Suppressor macrophage treated with lipopolysaccharide for 4 hours (primary cell): ENCODE results near the gene DEFB116.
"Not testable (repeated sequence)": the region's sequence is repeated elsewhere in the genome, so short reads cannot be mapped to it uniquely, and the experiment has no call there.

Source experiments
- DNase-seq: peaks from one replicate; pipeline ENCODE4 v3.0.0-alpha.2; 2020

Gene DEFB116, protein sequence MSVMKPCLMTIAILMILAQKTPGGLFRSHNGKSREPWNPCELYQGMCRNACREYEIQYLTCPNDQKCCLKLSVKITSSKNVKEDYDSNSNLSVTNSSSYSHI

DNA sequence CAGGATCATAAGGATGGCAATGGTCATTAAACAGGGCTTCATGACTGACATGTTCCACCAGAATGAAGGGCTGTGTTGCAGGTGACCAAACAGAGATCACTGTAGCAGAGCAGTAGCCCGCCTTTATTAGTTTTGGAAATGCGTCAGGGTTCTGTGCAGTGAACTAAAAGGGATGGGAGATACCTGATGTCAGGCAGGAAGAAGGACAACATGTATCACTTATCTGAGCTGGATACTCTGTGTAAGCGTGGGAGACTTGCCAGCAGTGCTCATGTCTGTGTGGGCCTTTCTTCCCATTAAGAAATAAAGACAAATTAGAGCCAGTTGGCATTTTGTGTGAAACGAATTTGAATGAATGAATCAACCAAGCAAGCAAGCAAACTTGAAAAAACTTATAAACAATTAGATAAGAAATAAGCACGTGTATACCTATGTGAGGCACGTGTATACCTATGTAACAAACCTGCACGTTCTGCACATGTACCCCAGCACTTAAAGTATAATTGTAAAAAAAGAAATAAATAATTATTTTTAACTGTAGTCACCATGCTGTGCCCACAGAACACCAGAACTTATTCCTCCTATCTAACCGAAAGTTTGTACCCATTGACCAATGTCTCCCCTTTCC, at the start of gene DEFB116:
TSS of gene DEFB116 (minus strand) at position 51 of the 628 bp plus-strand sequence. CDS start at position 51, 0 bp downstream.
- DNase-seq: no peak

DNA sequence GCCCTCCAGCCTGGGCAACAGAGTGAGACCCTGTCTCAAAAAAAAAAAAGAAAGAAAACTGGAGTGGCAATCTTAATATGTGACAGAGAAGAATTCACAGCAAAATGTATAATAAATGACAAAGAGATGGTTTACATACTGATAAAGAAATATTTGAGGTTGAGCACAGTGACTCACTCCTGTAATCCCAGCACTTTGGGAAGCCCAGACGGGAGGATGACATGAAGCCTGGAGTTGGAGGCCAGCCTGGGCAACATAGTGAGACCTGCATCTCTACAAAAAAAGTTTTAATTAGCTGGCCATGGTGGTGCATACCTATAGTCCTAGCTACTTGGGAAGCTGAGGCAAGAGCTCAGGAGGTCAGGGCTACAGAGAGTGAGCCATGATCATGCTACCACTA, 47.6 kb upstream of the DEFB116 start:
- no peak for DNase-seq

DNA sequence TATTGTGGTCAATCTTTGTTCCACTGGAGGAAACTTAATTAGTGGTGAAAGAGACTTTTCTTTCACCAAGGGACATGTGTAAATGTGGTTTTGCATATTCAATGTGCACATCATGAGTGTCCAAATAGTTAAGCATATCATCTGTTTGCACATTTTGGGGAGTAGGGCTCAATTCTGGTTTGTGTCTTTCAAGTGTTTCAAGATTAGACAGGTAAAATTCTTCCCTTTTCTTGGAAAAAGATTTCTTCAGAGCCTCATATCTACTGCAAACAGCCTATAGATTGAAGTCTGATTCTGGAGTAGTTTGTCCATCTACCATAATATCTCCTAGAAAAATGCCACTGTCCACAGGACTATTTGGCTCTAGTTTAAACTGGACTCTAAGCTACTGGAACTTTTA, 33.1 kb upstream of the DEFB116 start:
- no peak for DNase-seq

DNA sequence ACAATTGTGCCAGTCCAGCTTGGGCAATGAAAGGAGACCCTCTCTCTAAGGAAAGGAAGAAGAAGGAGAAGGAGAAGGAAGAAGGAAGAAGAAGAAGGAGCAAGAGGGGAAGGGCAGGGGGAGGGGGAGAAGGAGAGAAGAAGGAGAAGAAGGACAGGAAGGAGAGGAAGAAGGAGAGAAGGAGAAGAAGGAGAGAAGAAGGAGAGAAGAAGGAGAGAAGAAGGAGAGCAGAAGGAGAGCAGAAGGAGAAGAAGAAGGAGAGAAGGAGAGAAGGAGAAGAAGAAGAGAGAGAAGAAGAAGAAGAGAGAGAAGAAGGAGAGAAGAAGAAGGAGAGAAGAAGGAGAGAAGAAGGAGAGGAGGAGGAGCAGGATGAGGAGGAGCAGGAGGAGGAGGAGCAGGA, 22.5 kb upstream of the DEFB116 start:
- DNase-seq: no peak

DNA sequence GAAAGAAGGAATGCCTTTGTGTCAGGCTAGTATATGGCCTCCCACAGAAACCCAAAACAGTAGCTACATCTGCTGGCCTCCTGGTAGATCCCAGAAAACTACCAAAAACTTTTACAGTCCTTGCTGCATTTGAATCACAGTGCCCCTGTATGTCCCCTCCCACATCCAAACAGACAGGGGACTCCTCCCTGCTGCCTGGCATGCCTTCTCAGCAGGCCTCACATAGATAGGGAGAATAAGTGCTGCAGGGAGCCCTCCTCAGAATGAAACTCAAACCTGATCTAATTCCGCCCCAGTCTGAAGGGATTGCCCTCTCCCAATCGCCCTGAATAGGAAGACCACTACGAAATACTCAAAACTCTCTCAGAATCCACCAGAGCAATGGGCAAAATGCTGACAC, 14.1 kb upstream of the DEFB116 start:
- DNase-seq: no peak

DNA sequence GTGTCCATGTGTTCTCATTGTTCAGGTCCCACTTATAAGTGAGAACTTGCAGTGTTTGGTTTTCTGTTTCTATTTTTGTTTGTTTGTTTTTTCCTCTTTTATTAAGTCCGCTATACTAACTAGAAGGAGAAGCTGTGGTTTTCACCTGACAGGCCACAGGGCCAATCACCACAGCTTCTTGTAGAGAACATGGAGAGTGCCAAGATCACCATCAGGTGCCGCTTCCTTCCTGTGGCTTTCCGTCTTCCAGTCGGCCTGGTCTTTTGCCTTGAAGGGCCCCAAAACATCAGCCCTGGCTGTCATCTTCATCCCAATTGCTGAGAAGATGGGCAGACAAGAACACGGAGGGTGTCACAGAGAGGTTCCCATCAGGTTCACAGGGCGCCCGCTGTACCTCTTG, 23.4 kb downstream of the DEFB116 start:
- not testable (repeated sequence) for DNase-seq

DNA sequence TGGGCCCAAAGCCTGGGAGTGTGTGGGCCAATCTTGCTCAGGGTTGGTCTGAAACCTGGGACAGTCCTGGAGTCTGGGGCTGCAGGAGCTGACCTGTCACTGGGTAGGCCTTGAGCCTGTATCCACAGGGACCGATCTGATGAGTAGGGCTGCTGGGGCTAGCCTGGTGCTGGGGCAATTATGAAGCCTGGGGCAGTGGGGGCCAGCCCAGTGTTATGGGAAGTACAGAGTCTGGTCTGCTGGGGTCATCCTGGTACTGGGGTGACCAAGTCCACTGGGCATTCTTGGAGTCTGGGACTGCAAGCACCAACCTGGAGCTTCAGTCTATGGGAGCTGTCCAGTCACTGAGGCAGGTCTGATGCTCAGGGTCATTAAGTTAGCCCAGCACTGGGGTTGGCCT, 30.2 kb downstream of the DEFB116 start:
- DNase-seq: no peak

DNA sequence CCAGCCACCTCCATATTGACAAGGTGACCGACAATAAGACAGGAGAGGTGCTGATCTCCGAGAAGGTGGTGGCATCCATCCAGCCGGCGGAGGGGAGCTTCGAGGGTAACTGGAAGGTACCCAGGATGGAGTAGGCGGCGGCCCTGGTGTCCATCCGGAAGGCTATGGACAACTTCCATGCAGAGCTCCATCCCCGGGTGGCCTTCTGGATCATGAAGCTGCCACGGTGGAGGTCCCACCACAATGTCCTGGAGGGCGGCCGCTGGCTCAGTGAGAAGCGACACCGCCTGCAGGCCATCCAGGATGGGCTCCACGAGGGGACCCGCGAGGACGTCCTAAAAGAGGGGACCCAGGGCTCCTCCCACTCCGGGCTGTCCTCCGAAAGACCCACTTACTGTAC, 33.9 kb downstream of the DEFB116 start:
- no peak for DNase-seq

DNA sequence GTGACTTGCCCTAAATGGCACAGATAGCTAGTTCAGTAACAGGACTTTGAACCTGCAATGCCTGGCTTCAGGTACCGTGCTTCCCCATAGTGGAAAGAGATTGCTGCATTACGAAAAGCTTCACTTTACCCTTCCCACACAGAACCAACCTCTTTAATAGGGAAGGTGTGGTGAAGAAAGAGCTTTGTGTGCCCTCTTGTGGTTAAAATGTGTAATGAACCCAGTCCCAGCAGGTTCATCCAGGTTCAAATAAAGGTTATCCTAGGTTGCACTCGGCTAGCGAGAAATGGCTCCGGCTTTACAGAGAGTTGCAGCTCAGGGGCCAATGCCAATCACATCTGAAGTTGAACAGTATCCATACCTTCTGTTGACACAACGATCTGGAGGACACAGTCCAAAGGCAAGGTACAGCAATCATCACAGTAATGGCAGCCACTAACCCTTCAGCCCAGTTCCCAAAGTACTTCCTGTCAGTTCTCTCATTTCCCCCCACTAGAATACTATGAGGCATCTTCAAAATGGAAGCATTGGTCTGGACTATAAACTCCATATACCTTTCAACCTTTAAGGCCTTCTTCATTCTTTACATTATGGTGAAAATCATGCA, 48.0 kb downstream of the DEFB116 start:
- DNase-seq: peak; percentile 9

DNA sequence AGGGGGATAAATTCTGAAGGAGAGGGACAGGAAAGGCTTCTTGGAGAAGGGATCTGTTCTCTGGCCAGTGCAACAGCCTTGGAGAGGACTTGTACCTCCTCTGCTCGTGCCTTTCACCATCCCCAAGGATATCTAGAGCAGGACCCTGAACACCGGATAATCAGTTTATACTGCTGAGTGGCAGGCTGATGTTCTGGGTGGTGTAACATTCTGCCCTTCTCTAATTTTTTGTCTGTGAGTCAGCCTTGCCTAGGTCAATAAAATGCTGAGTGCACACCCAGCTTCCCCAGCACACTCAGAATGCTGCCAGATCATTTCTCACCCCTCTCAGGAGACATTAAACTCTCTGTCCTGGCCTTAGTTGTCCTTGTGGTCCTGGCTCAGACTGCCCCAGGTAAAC, 51.0 kb downstream of the DEFB116 start, which contains the start of gene DEFB115:
TSS of gene DEFB115 (plus strand) at position 301 of the 400 bp plus-strand sequence. CDS start at position 301, 0 bp downstream.
- DNase-seq: no peak

DNA sequence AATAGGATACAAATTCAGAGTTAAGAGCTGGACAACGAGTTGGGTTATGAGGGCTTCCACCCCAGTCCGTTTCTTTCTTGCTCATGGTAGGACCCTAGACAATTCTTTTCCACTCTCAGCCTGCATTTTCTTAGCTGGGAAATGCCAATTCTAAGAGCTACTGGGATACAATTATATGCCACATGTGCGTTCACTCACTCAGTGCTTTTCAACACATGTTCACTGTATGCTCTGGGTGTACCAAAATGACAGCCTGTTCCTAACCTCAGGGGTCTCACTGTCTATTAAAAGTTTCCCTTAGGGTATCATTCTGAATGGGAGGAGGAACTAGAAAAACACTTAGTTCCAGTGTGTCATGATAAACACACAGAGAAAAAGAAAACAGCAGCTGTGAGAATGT, 51.4 kb downstream of the DEFB116 start:
- DNase-seq: no peak
